Esophagus mucosa (tissue), 1 donor: Measurements from ENCODE around the gene PRMT9. TPM values are rescaled to one million over a fixed set of nuclear protein-coding genes. Genes with fewer than 3 reads are reported as not detected.

Experiments used
- ATAC-seq: fragments of 200-7000 bp; cut with Tn5 transposase; one replicate; pipeline ENCODE4 v1.9.1; 2020
- total RNA-seq: library from RNA; stranded (reverse); gene quantifications from one replicate; pipeline ENCODE4 v1.2.4, GENCODE V29; 2023
- donor health status: DM: yes; HTN: yes; CAD: no.

PRMT9 gene
- total RNA-seq, 1 donor from 2014 or later: 4.1 TPM

GRCh38 chr4:147617841-147618691 is 65.9 kb downstream of the PRMT9 start:
- peak; percentile 12 for ATAC-seq

- ATAC-seq: peak; percentile 100
Observed at GRCh38 chr4:147617173-147617840, 66.7 kb downstream of the PRMT9 start, which contains the start of gene TMEM184C. Gene TMEM184C, plus strand, starts transcription at chr4:147617397. Its CDS starts 560 bp downstream, at chr4:147617957.

- ATAC-seq: no peak
Observed at GRCh38 chr4:147616849-147617172, 67.2 kb downstream of the PRMT9 start.

- no peak for ATAC-seq
Observed at GRCh38 chr4:147610686-147611085, 73.3 kb downstream of the PRMT9 start.

GRCh38 chr4:147607471-147607870 is 76.5 kb downstream of the PRMT9 start:
- ATAC-seq: no peak

- ATAC-seq: no peak
Observed at GRCh38 chr4:147605499-147605898, 78.5 kb downstream of the PRMT9 start.

GRCh38 chr4:147599769-147600168 is 84.2 kb downstream of the PRMT9 start:
- ATAC-seq: no peak

- ATAC-seq: no peak
Observed at GRCh38 chr4:147599206-147599605, 84.8 kb downstream of the PRMT9 start.

- ATAC-seq: no peak
Observed at GRCh38 chr4:147597561-147597960, 86.4 kb downstream of the PRMT9 start.

- ATAC-seq: peak; percentile 46
Observed at GRCh38 chr4:147596981-147597380, 87.0 kb downstream of the PRMT9 start.

GRCh38 chr4:147596377-147596776 is 87.6 kb downstream of the PRMT9 start:
- peak; percentile 39 for ATAC-seq

GRCh38 chr4:147594578-147594977 is 89.4 kb downstream of the PRMT9 start:
- ATAC-seq: no peak

- no peak for ATAC-seq
Observed at GRCh38 chr4:147594107-147594506, 89.9 kb downstream of the PRMT9 start.

- no peak for ATAC-seq
Observed at GRCh38 chr4:147591106-147591505, 92.9 kb downstream of the PRMT9 start.

GRCh38 chr4:147590249-147590920 is 93.6 kb downstream of the PRMT9 start:
- ATAC-seq: no peak

- ATAC-seq: no peak
Observed at GRCh38 chr4:147589586-147589985, 94.4 kb downstream of the PRMT9 start.

Other genes with a start within 250 kb of the PRMT9 start
- gene EDNRA, start 203.1 kb downstream of the PRMT9 start, total RNA-seq: 5.5 TPM
- gene TMEM184C, start 66.8 kb downstream of the PRMT9 start, total RNA-seq: 18.1 TPM
- 15.8 TPM for gene ARHGAP10, start 47.9 kb upstream of the PRMT9 start, total RNA-seq